ENCODE measurements around the gene GRP. TPM values are rescaled to one million over a fixed set of nuclear protein-coding genes. Genes with fewer than 3 reads are reported as not detected.

The GRP gene
- not detected for total RNA-seq
- long read RNA-seq: 0 reads

DNA sequence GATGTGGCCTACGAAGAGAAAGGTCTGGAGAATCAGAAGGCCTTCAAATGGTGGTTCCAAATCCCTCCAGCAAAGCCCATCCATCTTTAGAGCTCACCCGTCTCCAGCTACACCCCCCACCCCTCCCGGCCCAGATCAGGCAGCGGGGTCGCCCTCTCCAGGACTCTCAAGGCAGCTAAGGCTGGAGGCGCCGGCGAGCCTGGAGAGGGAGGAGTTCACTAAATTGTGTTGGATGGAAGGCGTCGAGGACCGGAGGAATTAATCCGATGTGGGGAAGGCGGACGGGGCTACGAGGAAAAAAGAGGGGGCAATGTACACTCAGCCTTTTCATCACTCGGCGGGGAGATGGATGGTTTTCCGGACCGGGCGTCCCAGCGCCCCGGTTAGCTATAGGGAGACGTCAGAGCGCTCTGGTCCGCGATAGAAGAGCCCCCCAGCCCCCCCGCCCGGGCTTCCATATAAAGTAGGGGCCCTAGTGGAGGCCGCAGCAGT, at the start of gene GRP:
Gene GRP, plus strand, starts transcription at position 487 of the 492 bp plus-strand sequence. CDS start 108 bp downstream, outside the sequence.
- ATAC-seq: no peak
- intact Hi-C loops (cut with DNase I): no loop called here
- DNase-seq (ENCODE audit: missing footprints): no peak

DNA sequence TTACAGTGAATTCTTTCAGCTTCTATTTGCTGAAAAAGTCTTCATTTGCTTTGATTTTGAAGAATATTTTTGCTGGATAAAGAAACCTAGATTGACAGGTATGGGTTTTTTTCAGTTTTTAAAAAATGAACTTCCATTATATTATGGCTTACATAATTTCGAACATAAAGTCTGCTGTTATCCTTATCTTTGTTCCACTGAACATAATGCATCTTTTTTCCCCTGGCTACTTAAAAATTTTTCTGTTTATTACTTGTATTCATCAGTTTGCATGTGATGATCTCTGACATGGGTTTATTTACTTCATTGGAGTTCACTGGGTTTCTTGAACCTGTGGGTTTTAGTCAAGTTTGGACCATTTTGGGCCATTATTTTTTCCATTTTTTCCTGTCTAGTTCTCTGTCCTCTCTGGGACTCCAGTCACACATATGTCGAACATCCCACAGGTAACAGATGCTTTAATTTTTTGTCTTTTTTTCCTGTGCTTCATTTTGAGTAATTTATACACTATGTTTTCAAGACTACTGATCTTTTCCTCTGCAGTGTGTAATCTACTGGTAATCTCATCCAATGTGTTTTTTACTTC, 47.2 kb upstream of the GRP start:
- ATAC-seq: no peak
- intact Hi-C loops (cut with DNase I): no loop called here
- no peak for DNase-seq (ENCODE audit: missing footprints)

DNA sequence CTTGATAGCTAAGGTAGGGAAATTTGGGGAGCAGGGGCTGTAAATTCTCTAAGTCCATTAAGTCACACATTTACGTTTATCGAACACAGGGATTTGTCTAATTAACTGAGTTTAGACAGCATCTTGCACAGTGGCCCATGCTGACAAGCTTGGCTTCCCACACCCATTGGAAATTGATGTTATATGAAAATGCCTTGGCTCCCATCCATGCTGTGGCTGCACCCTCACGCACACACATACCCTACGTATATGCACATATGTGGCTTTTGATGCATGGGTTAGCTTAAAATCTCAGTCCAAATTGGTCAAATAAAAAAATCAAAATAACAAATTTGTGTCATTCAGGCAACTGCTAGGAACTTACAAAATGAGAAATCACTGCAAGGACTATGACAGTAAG, 42.5 kb upstream of the GRP start:
- ATAC-seq: no peak
- DNase-seq (ENCODE audit: missing footprints): no peak
- intact Hi-C loops (cut with DNase I): no loop called here

DNA sequence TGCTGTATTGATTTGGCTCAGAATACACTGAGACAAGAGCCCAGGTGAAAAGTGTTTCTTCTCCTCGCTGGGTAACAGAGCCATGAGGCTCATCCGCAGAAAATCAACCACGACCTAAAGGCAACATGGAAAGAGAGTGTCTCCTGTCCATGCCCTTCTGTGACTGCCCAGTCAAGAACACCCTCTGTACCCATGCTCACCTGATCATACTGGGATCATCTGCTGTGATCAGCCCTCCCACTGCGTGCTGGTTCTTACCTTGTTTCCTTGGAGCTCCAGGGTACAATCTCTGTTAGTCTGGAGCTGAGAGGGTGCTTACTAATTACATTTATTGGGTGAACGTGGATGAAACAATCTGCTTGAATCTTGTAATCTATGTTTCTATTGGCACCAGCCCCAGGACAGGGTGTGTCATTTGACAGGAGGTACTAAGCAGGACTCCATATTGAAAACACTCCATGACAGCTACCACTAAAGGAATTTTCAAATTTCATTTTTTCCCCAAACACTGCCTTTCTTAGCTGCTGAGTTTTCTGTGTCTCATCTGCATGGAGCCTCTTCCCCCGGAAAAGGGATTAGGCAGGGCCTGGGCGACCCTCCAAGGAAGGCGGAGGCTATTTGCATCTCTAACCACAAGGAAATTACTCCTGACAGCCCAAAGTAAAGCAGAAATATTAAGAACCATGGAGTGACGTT, 39.7 kb upstream of the GRP start:
- intact Hi-C loops (cut with DNase I): no loop called here
- no peak for ATAC-seq
- DNase-seq (ENCODE audit: missing footprints): no peak

DNA sequence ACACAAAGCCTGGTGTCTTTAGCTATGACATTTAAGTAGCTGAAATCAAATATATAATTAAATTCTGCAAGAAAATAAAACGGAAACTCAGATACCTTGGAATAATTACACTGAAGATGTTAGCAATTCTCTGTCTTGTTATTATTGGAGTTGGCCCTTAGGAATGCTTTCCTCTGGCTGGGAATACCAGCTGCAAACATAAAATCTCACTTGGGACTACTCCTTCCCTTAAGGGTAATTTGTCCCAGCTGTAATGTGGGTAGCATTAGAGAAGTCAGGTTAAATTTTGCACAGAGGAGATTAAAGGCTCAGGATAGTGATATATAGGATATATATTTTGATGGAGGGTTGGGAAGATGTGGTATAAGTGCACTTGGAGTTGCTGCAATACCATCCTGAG, 37.3 kb upstream of the GRP start:
- intact Hi-C loops (cut with DNase I): no loop called here
- no peak for DNase-seq (ENCODE audit: missing footprints)
- no peak for ATAC-seq

GRCh38 chr18:59189008-59189407, 30.9 kb upstream of the GRP start:
- no peak for ATAC-seq
- intact Hi-C loops (cut with DNase I): no loop called here
- DNase-seq (ENCODE audit: missing footprints): no peak

DNA sequence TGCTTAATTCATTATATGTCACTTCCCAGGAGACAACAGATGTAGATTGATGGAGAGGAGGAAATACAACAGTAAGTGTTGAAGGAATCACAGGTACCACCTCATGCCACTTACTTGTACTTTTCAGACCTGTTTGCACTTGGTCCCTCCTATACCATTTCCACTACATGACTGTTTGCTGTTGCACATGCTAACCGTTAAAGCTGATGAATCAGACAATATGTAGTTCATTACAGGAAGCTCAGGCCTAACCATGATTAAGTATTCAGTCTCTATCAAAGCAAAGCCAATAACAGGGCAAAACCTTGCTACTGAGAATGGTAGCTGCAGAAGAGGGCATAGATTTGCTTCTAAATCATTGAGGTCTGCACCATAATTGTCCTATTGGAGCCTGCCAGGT, 30.2 kb upstream of the GRP start:
- intact Hi-C loops (cut with DNase I): no loop called here
- DNase-seq (ENCODE audit: missing footprints) (no peak), ATAC-seq (no peak)

DNA sequence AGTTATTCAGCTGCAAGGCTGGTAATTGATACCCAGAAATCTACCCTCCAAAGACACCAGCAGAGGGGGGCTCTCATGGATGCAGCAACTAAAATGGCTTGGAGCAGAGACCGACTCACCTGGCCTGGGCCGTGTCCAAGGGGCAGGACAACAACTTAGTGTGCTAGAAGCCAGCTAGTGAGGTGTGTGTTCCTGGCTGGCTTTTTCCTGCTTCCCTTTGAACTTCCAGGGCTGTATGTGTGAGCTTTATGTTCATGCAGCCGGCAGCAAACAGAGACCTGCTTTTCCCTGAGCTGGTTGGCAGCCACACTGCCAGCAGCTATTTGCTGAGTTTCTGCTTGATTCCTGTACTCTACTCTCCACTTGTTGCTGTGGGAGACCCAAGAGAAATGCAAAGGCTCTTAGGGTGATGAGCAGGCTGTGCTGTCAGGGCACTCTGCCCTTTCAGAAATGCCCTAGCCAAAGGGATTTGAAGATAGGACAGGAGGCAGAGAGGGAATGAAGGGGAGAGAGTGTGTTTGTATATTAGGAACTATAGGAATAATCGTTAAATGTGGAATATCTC, 23.7 kb upstream of the GRP start:
- ATAC-seq: no peak
- intact Hi-C loops (cut with DNase I): no loop called here
- no peak for DNase-seq (ENCODE audit: missing footprints)

DNA sequence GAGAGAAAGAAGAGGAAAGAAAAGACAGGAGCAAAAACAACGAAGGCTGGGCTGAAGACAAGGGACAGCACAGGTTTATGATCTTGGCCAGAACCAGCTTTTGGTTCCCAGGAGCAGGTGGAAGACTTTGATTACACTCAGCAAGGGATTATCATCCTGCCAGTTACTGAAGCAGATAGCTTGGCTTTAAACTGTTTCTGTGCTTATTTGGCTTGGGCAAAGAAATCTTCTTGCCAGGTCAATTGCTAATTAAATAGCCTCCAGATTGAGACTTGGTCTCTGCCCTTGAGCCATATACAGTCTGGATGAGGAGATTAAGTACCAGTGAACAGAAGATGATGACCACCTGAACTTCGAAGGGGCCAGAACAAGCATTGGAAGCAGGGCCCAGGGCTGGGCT, 22.3 kb upstream of the GRP start:
- ATAC-seq: no peak
- DNase-seq (ENCODE audit: missing footprints): no peak
- intact Hi-C loops (cut with DNase I): no loop called here

GRCh38 chr18:59198215-59198614, 21.7 kb upstream of the GRP start:
- DNase-seq (ENCODE audit: missing footprints) (no peak), ATAC-seq (no peak)
- intact Hi-C loops (cut with DNase I): no loop called here

- DNase-seq (ENCODE audit: missing footprints) (no peak), ATAC-seq (no peak)
- intact Hi-C loops (cut with DNase I): no loop called here
These were observed 19.2 kb upstream of the GRP start for GRCh38 chr18:59200787-59201186.

DNA sequence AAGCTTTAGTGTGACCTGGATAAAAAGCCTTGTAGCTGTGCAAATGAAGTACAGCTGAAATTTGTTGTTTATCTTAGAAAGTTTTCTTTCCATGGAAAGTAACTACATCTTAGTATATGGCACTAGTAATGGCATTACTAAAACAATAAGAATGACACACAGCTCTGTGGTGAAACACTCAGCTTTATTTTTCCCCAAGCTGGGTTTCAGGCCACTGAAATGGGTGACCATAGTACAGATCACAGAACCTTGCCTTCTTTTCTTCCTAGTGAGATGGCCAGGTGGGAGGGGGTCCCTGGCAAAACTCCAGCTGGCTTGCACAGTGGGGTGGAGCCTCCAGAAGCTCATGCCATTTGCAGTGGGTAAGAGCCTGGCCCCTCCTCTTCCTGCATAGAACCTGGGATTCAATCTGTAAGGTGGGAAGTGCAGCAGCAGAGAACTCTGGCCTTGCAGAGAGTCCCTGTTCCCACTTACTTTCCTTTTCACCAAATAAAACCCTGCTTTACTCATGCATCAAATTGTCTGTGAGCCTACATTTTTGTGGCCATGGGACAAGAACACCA, 17.6 kb upstream of the GRP start:
- ATAC-seq (no peak), DNase-seq (ENCODE audit: missing footprints) (no peak)
- intact Hi-C loops (cut with DNase I): no loop called here

- DNase-seq (ENCODE audit: missing footprints) (no peak), ATAC-seq (no peak)
- intact Hi-C loops (cut with DNase I): no loop called here
These were observed 12.5 kb upstream of the GRP start for GRCh38 chr18:59207506-59207905.

DNA sequence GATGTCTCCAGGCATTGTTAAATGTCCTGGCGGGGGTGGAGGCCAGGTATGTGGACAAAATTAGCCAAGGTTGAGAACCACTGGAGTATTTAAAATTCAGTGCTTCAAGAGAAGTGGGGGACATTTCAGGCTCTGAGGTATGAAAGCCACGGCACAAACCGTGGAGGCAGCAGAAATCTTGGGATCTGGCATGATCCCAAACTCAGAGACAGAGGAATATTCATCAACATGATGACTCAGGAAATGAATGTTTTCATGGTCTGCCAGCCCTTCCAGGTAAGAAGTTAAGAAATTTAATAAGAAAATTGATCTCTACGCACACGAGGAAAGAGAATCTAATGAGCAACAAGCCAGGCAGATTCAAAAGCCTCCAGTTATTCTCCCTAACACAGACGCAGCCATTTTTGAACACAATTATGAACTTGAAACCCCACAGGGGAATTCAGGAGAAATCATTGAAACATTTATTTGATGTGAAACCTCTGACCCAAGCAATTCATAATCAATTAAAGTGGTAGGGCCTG, 11.3 kb upstream of the GRP start:
- ATAC-seq (no peak), DNase-seq (ENCODE audit: missing footprints) (no peak)
- intact Hi-C loops (cut with DNase I): no loop called here

- intact Hi-C loops (cut with DNase I): no loop called here
- ATAC-seq (no peak), DNase-seq (ENCODE audit: missing footprints) (no peak)
These were observed 9.7 kb upstream of the GRP start for GRCh38 chr18:59210299-59210698.

GRCh38 chr18:59211629-59212028, 8.3 kb upstream of the GRP start:
- no peak for DNase-seq (ENCODE audit: missing footprints)
- intact Hi-C loops (cut with DNase I): no loop called here
- no peak for ATAC-seq

DNA sequence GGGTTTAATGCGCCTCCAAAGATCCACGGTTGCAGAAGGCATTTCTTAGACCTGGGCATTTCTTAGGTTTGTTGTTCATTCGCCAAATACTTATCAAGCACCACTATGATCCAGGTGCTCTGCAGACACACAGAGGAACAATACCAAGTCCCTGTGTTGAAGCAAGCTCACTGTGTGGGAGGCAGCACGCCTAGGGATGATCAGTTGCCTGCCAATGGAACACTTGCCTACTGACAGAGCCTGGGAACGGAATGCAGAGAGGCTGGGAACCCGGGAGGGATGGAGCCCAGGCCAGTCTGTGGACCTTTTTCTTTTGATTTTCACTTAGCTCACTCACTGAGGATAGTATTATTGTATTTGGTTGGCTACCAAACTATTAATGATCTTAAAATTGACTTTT, 1.9 kb upstream of the GRP start:
- ATAC-seq: no peak
- intact Hi-C loops (cut with DNase I): no loop called here
- no peak for DNase-seq (ENCODE audit: missing footprints)

- intact Hi-C loops (cut with DNase I): no loop called here
- ATAC-seq: no peak
- DNase-seq (ENCODE audit: missing footprints): no peak
These were observed 316 bp downstream of the GRP start for GRCh38 chr18:59220164-59220783.
